Epithelial cell of esophagus (primary cell): ENCODE data around the gene NADSYN1.

ENCODE experiments used
- DNase-seq: peaks from one replicate; pipeline ENCODE4 v3.0.0; 2010; ENCODE audit warnings: low read depth
- H3K4me3 ChIP-seq: 2 replicates; pipeline ENCODE4 v1.5.1; 2011; ENCODE audit warnings: mild to moderate bottlenecking, low read length, control low read depth
- TF ChIP-seq, protein P1 (sequence below): IDR thresholded peaks from 2 replicates; pipeline ENCODE4 v1.5.1; 2011; ENCODE audit warnings: low read depth, mild to moderate bottlenecking, low read length, control low read depth, inconsistent platforms; ENCODE audit not compliant: insufficient read depth; ENCODE audit errors: missing control alignments

The NADSYN1 gene

DNA sequence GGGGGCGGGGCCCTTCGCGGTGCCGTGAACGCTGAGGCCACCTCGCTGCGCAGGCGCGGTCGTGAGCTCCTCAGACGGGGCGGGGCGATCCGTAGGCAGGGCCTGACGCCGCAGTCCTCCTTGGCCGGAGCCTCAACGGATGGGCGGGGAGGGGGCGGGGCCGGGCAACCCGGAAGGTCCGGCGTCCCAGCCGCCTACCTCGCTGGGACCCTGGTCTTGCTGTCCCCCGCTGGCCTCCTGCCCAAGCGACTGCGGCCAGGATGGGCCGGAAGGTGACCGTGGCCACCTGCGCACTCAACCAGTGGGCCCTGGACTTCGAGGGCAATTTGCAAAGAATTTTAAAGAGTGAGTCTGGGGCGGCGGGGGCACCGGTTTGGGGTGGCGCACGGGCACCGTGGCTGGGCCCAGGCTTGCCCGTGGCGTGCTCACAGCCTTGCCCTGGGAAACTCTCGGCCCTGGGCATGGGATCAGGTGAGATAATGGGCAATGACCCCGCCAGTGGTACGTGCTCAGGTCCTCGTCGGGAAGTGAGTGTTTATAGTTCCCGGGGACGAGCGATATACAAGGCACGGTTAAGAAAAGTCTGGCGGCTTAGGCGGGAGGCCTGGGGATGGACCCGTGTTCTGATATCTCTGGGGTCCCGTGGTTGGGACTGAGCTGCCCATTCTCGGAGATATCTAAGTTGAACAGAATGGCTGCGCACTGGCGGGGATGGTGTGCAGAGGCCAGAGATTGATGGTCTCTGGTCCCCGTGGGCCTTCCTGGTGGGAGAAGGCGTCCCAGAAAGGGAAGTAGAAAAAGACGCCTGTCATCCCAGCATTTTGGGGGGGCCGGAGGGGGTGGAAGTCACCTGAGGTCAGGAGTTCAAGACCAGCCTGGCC lies at the start of gene NADSYN1:
Gene NADSYN1 (plus strand): TSS at position 167 of the 881 bp plus-strand sequence. CDS start 94 bp downstream, at position 261.
- peak; percentile 95 for DNase-seq
- peak within 1 kb of the TSS; percentile 87 for H3K4me3 ChIP-seq
- TF ChIP-seq, protein P1, sequence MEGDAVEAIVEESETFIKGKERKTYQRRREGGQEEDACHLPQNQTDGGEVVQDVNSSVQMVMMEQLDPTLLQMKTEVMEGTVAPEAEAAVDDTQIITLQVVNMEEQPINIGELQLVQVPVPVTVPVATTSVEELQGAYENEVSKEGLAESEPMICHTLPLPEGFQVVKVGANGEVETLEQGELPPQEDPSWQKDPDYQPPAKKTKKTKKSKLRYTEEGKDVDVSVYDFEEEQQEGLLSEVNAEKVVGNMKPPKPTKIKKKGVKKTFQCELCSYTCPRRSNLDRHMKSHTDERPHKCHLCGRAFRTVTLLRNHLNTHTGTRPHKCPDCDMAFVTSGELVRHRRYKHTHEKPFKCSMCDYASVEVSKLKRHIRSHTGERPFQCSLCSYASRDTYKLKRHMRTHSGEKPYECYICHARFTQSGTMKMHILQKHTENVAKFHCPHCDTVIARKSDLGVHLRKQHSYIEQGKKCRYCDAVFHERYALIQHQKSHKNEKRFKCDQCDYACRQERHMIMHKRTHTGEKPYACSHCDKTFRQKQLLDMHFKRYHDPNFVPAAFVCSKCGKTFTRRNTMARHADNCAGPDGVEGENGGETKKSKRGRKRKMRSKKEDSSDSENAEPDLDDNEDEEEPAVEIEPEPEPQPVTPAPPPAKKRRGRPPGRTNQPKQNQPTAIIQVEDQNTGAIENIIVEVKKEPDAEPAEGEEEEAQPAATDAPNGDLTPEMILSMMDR, result no peak

DNA sequence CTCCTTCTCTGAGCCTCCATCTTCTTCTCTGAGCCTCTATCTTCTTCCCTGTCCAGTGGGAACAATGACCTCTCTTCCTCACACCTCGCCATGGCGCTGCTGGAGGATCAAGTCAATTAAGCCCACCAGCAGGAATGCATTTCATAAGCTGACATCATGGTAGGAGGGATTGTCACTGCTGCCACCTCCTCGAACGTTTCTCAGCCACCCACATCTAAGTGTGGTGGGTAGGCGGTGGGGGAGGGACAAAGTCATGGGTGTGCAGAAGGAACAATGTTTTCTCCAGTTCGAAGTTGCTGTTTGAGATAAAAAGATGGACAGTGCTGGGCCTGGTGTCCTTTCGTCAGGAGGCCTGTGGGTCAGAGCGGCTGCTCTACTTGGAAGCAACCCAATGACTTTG lies 48.8 kb upstream of the NADSYN1 start:
- no peak for DNase-seq
- TF ChIP-seq, protein P1, result no peak
- no peak overlapping the region for H3K4me3 ChIP-seq

DNA sequence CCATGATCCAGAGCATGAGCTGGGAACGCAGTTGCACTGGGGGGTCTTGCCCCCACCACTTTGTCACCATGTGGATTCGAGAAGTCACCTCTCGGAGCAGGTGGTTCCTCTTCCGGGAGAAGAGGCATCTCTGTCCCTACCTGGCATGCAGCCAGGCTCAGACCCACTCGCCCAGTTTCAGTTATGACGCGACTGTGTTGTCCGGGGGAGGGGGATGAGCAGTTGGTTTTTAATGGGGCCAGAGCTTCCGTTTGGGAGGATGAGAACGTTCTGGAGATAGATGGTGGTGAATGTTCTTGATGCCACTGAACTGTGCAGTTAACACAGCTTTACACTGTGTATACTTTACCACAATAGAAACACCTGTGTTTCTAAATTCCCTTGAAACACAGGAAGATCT lies 46.3 kb upstream of the NADSYN1 start:
- no peak overlapping the region for H3K4me3 ChIP-seq
- TF ChIP-seq, protein P1, result no peak
- DNase-seq, result no peak

DNA sequence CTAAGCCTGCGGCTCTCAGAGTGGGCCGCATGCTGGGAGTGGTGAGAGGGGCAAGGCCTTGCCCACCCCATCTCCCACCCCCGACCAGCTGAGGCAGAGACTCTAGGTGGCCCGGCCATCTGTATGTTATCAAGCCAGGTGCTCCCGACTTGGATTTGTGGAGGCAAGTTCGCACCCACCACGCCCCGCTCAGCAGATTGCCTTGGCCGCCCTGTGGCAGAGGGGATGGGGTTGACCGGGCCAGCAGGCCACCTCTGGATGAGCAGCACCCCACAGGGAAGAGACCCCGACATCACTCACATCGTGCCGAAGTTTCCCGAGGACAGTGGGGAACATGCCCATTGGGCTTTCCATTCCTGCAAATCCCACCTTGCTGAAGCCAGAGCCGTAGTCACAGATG lies 45.6 kb upstream of the NADSYN1 start:
- H3K4me3 ChIP-seq, result no peak overlapping the region
- TF ChIP-seq, protein P1, result no peak
- DNase-seq, result no peak

DNA sequence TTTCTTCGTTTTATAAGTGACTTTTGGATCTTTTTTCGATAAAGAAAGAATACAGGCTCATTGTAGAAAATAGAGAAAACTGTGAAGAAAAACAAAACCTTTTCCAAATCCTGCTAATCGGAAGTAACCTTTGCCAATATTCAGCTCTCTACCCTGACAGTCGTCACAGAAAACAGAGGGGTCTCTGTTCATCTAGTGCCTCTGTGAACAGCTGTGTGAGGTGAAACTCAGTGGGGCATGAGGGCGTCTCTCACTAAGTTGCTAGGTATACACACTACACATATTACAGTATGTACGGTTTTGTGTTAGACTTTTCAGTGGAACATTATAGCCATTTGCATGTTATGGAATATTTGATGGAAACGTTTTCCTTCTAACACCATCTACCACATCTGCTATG lies 44.2 kb upstream of the NADSYN1 start:
- DNase-seq, result no peak
- no peak overlapping the region for H3K4me3 ChIP-seq
- TF ChIP-seq, protein P1, result no peak

DNA sequence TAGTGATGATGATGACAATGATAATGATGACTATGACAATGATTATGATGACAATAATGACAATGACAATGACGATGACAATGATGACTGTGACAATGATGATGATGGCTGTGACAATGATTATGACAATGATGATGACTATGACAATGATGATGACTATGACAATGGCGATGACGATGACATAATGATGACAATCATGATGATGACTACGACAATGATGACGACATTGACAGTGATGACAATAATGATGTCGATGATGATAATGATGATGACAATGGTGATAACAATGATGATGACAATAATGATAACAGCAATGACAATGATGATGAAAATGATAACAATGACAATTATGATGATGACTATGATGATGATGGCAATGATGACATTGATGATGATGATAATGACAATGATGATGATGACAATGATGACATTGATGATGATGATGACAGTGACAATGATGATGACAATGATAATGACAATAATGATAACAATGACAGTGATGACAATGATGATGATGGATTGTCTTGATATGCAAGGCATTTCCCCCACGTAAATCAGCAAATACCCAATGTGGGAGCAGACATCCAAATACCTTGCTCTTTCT lies 42.5 kb upstream of the NADSYN1 start:
- DNase-seq, result no peak
- H3K4me3 ChIP-seq, result no peak overlapping the region
- TF ChIP-seq, protein P1, result no peak
